Upper lobe of left lung (tissue), 4 donors: ENCODE measurements around the gene CD68.

Experiments
- POLR2A ChIP-seq, 4 donors: fragments of 450-650 bp; IDR thresholded peaks; one replicate each; pipeline ENCODE4 v1.5.1; 2016 to 2017; ENCODE audit warnings: antibody characterized with exemption in 4 of 4, mild to moderate bottlenecking in 2 of 4
- POLR2AphosphoS5 ChIP-seq, 2 donors: sonication (generic); formaldehyde crosslinking; IDR thresholded peaks; one replicate each; pipeline ENCODE4 v1.5.1; 2017; ENCODE audit warnings: antibody characterized with exemption in 2 of 2
- TF ChIP-seq, protein P1 (sequence below), 6 experiments: fragments of 450-650 bp in 4 of 6; fragments of 200-600 bp in 2 of 6; sonication (generic) in 2 of 6; IDR thresholded peaks; one replicate each; pipeline ENCODE4 v1.5.1; 2016 to 2019; ENCODE audit warnings: antibody characterized with exemption in 6 of 6

DNA sequence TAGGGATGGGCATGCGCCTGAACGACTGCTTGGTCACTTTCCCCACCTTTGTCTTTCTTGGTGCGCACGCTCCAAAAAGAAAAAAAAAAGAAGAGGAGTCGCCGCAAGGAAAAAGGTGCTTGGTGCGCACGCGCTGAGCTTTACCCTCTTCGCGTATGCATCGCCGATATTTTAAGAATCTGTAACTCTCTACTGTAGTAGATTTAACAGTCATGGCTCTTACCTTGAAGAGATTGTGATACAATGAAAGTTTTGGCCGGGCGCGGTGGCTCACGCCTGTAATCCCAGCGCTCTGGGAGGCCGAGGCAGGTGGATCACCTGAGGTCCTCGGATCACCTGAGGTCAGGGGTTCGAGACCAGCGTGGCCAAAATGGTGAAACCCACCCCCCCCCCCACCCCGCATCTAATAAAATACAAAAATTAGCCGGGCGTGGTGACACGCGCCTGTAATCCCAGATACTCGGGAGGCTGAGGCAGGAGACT, 35.9 kb downstream of the CD68 start:
- TF ChIP-seq, protein P1, sequence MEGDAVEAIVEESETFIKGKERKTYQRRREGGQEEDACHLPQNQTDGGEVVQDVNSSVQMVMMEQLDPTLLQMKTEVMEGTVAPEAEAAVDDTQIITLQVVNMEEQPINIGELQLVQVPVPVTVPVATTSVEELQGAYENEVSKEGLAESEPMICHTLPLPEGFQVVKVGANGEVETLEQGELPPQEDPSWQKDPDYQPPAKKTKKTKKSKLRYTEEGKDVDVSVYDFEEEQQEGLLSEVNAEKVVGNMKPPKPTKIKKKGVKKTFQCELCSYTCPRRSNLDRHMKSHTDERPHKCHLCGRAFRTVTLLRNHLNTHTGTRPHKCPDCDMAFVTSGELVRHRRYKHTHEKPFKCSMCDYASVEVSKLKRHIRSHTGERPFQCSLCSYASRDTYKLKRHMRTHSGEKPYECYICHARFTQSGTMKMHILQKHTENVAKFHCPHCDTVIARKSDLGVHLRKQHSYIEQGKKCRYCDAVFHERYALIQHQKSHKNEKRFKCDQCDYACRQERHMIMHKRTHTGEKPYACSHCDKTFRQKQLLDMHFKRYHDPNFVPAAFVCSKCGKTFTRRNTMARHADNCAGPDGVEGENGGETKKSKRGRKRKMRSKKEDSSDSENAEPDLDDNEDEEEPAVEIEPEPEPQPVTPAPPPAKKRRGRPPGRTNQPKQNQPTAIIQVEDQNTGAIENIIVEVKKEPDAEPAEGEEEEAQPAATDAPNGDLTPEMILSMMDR (IDR thresholded peaks at IDR 0.05) = no peak
- TF ChIP-seq POLR2A (IDR thresholded peaks at IDR 0.05) (no peak), POLR2AphosphoS5 (IDR thresholded peaks at IDR 0.05) (no peak)
